K562 (cell line): Measurements from ENCODE around the gene DOK4. TPM values are rescaled to one million over a fixed set of nuclear protein-coding genes. Genes with fewer than 3 reads are reported as not detected.

Experiments used
- CC2D1A ChIP-seq: fragments of 450-650 bp; IDR thresholded peaks from 2 replicates; pipeline ENCODE4 v1.6.1; 2017; ENCODE audit warnings: mild to moderate bottlenecking
- CREM ChIP-seq: IDR thresholded peaks from 2 replicates; pipeline ENCODE4 v1.6.1; 2014; ENCODE audit warnings: antibody characterized with exemption, low read depth
- CXXC5 ChIP-seq: fragments of 250-450 bp; sonication (Bioruptor Pico); IDR thresholded peaks from 2 replicates; pipeline ENCODE4 v1.8.0; 2022; ENCODE audit warnings: inconsistent platforms, mild to moderate bottlenecking, moderate library complexity
- DEAF1 ChIP-seq: fragments of 450-650 bp; formaldehyde crosslinking; IDR thresholded peaks from 2 replicates; pipeline ENCODE4 v1.4.0; 2020; ENCODE audit warnings: mild to moderate bottlenecking, moderate library complexity
- ETV5 ChIP-seq: sonication (generic); formaldehyde crosslinking; IDR thresholded peaks from 2 replicates; pipeline ENCODE4 v1.4.0; 2020; ENCODE audit warnings: low read depth, mild to moderate bottlenecking, missing genetic modification reagents
- GABPA ChIP-seq: fragments of 200-800 bp; sonication (Bioruptor generic); conservative IDR thresholded peaks from 2 replicates; pipeline ENCODE4 v1.6.1; 2016; ENCODE audit warnings: low read depth, missing genetic modification characterization, missing compliant biosample characterization
- HSF4 ChIP-seq: fragments of 250-450 bp; sonication (Bioruptor Pico); IDR thresholded peaks from 2 replicates; pipeline ENCODE4 v2.1.2; 2022; ENCODE audit warnings: mild to moderate bottlenecking, moderate library complexity, borderline replicate concordance
- MAFG ChIP-seq: fragments of 450-650 bp; conservative IDR thresholded peaks from 2 replicates; pipeline ENCODE4 v1.6.1; 2016; ENCODE audit warnings: missing genetic modification characterization, missing compliant biosample characterization
- MAZ ChIP-seq, 2 experiments: fragments of 450-650 bp in 1 of 2; sonication (generic) in 1 of 2; formaldehyde crosslinking; IDR thresholded peaks in 1 of 2; conservative IDR thresholded peaks in 1 of 2; 2 replicates each; pipeline versions ENCODE4 v1.4.0 to v1.5.0; 2020; ENCODE audit warnings: mild to moderate bottlenecking in 1 of 2, missing genetic modification reagents in 1 of 2
- NFE2 ChIP-seq: IDR thresholded peaks from 2 replicates; pipeline ENCODE4 v1.6.1; 2014; ENCODE audit warnings: antibody characterized with exemption, low read depth
- NR1H2 ChIP-seq: sonication (generic); formaldehyde crosslinking; IDR thresholded peaks from 2 replicates; pipeline ENCODE4 v1.4.0; 2020; ENCODE audit warnings: mild to moderate bottlenecking, missing genetic modification reagents
- NUFIP1 ChIP-seq: fragments of 450-650 bp; IDR thresholded peaks from 2 replicates; pipeline ENCODE4 v1.6.1; 2018; ENCODE audit not compliant: partially characterized antibody
- PHF20 ChIP-seq: fragments of 450-650 bp; IDR thresholded peaks from 2 replicates; pipeline ENCODE4 v1.6.1; 2018; ENCODE audit not compliant: partially characterized antibody
- POLR2A ChIP-seq: fragments of 450-650 bp; conservative IDR thresholded peaks from 2 replicates; pipeline ENCODE4 v1.6.1; 2016
- RB1 ChIP-seq: fragments of 450-650 bp; IDR thresholded peaks from 2 replicates; pipeline ENCODE4 v1.6.1; 2017; ENCODE audit warnings: low read depth, mild to moderate bottlenecking
- RBFOX2 ChIP-seq: fragments of 200-400 bp; formaldehyde crosslinking; IDR thresholded peaks from 2 replicates; pipeline ENCODE4 v1.6.1; 2017; ENCODE audit warnings: low read depth, mild to moderate bottlenecking, low read length, moderate library complexity
- RCOR1 ChIP-seq, 2 experiments: IDR thresholded peaks; 2 replicates each; pipeline ENCODE4 v1.6.1; 2012; ENCODE audit warnings: low read depth in 2 of 2, low read length in 2 of 2, borderline replicate concordance in 1 of 2, improper control_type of control experiment in 1 of 2
- SAFB ChIP-seq: fragments of 200-400 bp; formaldehyde crosslinking; IDR thresholded peaks from 2 replicates; pipeline ENCODE4 v1.6.1; 2017; ENCODE audit warnings: low read depth, low read length, borderline replicate concordance
- TAF1 ChIP-seq: IDR thresholded peaks from 2 replicates; pipeline ENCODE4 v1.6.1; 2011; ENCODE audit warnings: mild to moderate bottlenecking, low read length, moderate library complexity; ENCODE audit not compliant: insufficient read depth, control insufficient read depth, severe bottlenecking; ENCODE audit errors: extremely low read depth
- TCF3 ChIP-seq: sonication (generic); formaldehyde crosslinking; IDR thresholded peaks from 2 replicates; pipeline ENCODE4 v1.4.0; 2020; ENCODE audit warnings: mild to moderate bottlenecking, missing genetic modification reagents
- TEAD4 ChIP-seq, 2 experiments: sonication (generic) in 1 of 2; formaldehyde crosslinking in 1 of 2; IDR thresholded peaks; 2 replicates each; pipeline versions ENCODE4 v1.6.1 to v1.8.0; 2012 to 2022; ENCODE audit warnings: borderline replicate concordance in 1 of 2, inconsistent platforms in 1 of 2, low read length in 1 of 2, mild to moderate bottlenecking in 1 of 2, missing genetic modification reagents in 1 of 2
- ZFP30 ChIP-seq: fragments of 250-450 bp; sonication (Bioruptor Pico); IDR thresholded peaks from 2 replicates; pipeline ENCODE4 v1.8.0; 2022; ENCODE audit warnings: moderate library complexity, mild to moderate bottlenecking, inconsistent platforms, borderline replicate concordance
- ZNF445 ChIP-seq: fragments of 250-450 bp; sonication (Bioruptor Pico); IDR thresholded peaks from 2 replicates; pipeline ENCODE4 v1.4.0; 2020; ENCODE audit warnings: low read depth, mild to moderate bottlenecking, moderate library complexity
- ZNF717 ChIP-seq: fragments of 250-450 bp; sonication (Bioruptor Pico); IDR thresholded peaks from 2 replicates; pipeline ENCODE4 v1.5.0; 2021
- polyA plus RNA-seq, 8 experiments: library from polyadenylated mRNA; depleted of rRNA in 4 of 8; stranded (reverse) in 5 of 8; unstranded in 3 of 8; fragments of >200 nt; fragmentation: Nextera tagmentation in 2 of 8; fragmentation: Illumina TruSeq in 1 of 8; extraction: Ambion mirVana in 2 of 8; extraction: Trizol in 1 of 8; gene quantifications; 2 replicates each; pipeline versions ENCODE4 v1.2.1 to v1.2.3, GENCODE V29; 2011 to 2014; ENCODE audit warnings: inconsistent platforms in 1 of 8, missing spikeins in 1 of 8
- total RNA-seq, 7 experiments: library from RNA; depleted of rRNA in 6 of 7; stranded (reverse); fragments of >200 nt in 6 of 7; fragmentation: Illumina TruSeq in 2 of 7; extraction: Trizol in 2 of 7; gene quantifications; 2 replicates each; pipeline versions ENCODE4 v1.2.1 to v1.2.3, GENCODE V29; 2011 to 2021; ENCODE audit warnings: low replicate concordance in 1 of 7
- TF ChIP-seq, protein P1 (sequence below): sonication (generic); IDR thresholded peaks from 2 replicates; pipeline ENCODE4 v1.6.1; 2016
- TF ChIP-seq, protein P2 (sequence below): fragments of 200-800 bp; sonication (Bioruptor generic); IDR thresholded peaks from 2 replicates; pipeline ENCODE4 v1.6.1; 2017; ENCODE audit warnings: missing genetic modification characterization, missing compliant biosample characterization

DOK4 gene
- total and polyA plus RNA-seq, 9 of the 15 experiments (the other 6 are each of a cell fraction or from before 2014, with no cell fraction given): 0.10 to 14.4 (median 8.3) TPM

GRCh38 chr16:57479976-57480753 is 6.1 kb downstream of the DOK4 start (continued):
- TF ChIP-seq TAF1: peak; percentile 25
- peak; percentile 55; the same call in 1 of the 2 replicates for TF ChIP-seq ETV5 (CRISPR knock-in tag)
- peak; percentile 34; the same call in 1 of the 2 replicates for TF ChIP-seq CXXC5 (CRISPR knock-in tag)
- peak in 1 of 2 experiments; percentile 40; a peak in 1 of 4 replicates for TF ChIP-seq MAZ (CRISPR knock-in tag; conservative IDR thresholded peaks at IDR 0.05 in 1 of 2, IDR thresholded peaks at IDR 0.05 in 1 of 2)
- TF ChIP-seq PHF20: peak; percentile 82
- TF ChIP-seq GABPA (tag): peak; percentile 56
- TF ChIP-seq, protein P1, sequence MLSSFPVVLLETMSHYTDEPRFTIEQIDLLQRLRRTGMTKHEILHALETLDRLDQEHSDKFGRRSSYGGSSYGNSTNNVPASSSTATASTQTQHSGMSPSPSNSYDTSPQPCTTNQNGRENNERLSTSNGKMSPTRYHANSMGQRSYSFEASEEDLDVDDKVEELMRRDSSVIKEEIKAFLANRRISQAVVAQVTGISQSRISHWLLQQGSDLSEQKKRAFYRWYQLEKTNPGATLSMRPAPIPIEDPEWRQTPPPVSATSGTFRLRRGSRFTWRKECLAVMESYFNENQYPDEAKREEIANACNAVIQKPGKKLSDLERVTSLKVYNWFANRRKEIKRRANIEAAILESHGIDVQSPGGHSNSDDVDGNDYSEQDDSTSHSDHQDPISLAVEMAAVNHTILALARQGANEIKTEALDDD: no peak
- no peak for TF ChIP-seq ZNF717 (CRISPR knock-in tag)
- TF ChIP-seq RBFOX2: peak; percentile 66
- TF ChIP-seq NUFIP1: no peak
- TF ChIP-seq RB1: no peak
- no peak for TF ChIP-seq SAFB
- peak; percentile 21; the same call in 1 of the 2 replicates for TF ChIP-seq TCF3 (CRISPR knock-in tag)
- TF ChIP-seq, protein P2, sequence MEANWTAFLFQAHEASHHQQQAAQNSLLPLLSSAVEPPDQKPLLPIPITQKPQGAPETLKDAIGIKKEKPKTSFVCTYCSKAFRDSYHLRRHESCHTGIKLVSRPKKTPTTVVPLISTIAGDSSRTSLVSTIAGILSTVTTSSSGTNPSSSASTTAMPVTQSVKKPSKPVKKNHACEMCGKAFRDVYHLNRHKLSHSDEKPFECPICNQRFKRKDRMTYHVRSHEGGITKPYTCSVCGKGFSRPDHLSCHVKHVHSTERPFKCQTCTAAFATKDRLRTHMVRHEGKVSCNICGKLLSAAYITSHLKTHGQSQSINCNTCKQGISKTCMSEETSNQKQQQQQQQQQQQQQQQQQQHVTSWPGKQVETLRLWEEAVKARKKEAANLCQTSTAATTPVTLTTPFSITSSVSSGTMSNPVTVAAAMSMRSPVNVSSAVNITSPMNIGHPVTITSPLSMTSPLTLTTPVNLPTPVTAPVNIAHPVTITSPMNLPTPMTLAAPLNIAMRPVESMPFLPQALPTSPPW (CRISPR knock-in tag): peak; percentile 33
- no peak for TF ChIP-seq MAFG (tag)
- no peak for TF ChIP-seq NFE2
- no peak for TF ChIP-seq ZNF445 (CRISPR knock-in tag)
- no peak for TF ChIP-seq HSF4
- TF ChIP-seq POLR2A: peak; percentile 34
- TF ChIP-seq NR1H2 (CRISPR knock-in tag): no peak
- TF ChIP-seq CREM: peak; percentile 17; the same call in 1 of the 2 replicates
- 0 out of 4 replicates have a peak, but pooled peaks of 1 of the 2 experiments have one; percentile 6 for TF ChIP-seq RCOR1 (IDR thresholded peaks at IDR 0.05; ENCODE audit: borderline replicate concordance in 1 of 2, low read depth in 2 of 2, low read length in 2 of 2)
- no peak for TF ChIP-seq TEAD4 (IDR thresholded peaks at IDR 0.05; ENCODE audit: low read length)
- no peak for TF ChIP-seq TEAD4 (CRISPR knock-in tag; IDR thresholded peaks at IDR 0.05; ENCODE audit: borderline replicate concordance)
- TF ChIP-seq DEAF1: no peak
- no peak for TF ChIP-seq CC2D1A
- TF ChIP-seq ZFP30: no peak
